CD4-positive, alpha-beta T cell treated with Interleukin-15 for 4 hours (primary cell): ENCODE results near the gene SLAMF6.

Experiments used
- DNase-seq: peaks from one replicate; pipeline ENCODE4 v3.0.0-alpha.2; 2020; ENCODE audit warnings: low spot score

Gene SLAMF6

DNA sequence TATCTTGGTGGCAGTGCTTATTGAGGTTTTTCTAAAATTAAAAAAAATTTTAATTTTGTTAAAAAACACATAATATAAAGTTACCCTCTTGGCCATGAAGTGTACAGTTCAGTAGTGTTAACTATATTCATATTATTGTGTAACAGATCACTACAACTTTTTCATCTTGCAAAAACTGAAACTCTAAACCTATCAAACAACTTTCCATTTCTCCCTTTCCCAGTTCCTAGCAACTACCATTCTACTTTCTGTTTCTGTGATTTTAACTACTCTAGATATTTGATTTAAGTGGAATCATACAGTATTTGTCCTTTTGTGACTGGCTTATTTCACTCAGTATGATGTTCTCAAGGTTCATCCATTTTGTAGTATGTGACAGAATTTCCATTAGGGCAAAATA is 55.5 kb downstream of the SLAMF6 start:
- no peak for DNase-seq

GRCh38 chr1:160466961-160467360 is 56.1 kb downstream of the SLAMF6 start:
- no peak for DNase-seq

DNA sequence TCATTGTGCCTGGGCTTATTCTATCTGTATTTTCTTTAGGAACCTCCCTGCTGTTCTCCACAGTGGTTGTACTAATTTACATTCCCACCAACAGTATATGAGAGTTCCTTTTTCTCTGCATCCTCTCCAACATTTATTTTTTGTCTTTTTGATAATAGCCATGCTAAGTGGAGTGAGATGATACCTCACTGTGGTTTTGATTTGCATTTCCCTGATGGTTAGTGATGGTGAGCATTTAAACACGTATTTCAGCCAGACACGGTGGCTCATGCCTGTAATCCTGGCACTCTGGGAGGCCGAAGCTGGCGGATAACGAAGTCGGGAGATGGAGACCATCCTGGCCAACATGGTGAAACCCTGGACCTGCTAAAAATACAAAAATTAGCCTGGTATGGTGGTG is 57.9 kb downstream of the SLAMF6 start:
- DNase-seq: no peak

GRCh38 chr1:160460683-160461287 is 62.3 kb downstream of the SLAMF6 start:
- no peak for DNase-seq

DNA sequence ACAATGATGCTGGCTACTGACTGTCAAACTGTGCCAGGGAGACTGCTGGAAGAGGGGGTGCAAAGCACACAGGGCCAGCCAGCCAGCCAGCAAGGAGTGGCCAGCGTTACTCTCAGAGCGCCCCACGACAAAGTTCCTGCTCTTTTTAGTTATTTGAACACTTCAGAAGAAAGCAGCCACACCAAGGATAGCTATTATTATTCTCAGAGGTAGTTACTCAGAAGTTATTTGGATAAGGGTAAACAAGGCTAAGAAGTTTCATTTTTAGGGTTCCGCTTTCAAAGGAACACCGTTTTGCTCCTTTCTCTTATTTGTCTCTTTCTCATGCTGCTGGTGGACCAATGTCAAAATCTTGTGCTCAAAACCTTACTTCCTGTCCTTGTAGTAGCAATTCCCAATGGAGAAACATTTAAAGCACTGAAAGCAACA is 62.8 kb downstream of the SLAMF6 start:
- no peak for DNase-seq

GRCh38 chr1:160459687-160460086 is 63.4 kb downstream of the SLAMF6 start:
- no peak for DNase-seq

DNA sequence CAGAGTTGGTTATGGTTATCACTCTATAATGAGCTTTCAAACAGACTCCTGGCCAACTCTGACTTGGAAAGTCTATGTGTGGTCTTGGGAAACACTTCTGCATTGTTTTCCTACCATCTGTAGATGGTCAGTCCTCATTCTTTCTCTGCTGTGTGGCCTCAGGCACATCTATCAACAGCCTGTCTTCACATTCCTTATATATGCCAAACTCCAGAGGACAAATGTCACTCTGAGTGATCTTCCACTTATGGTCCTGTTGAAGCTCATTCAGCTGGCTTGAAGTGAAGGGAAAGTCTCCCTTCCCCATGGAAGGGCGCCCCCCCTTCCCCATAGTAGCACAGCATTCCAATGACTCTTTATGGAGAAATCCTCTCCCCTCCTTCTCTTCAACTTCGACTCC is 64.0 kb downstream of the SLAMF6 start:
- DNase-seq: no peak

DNA sequence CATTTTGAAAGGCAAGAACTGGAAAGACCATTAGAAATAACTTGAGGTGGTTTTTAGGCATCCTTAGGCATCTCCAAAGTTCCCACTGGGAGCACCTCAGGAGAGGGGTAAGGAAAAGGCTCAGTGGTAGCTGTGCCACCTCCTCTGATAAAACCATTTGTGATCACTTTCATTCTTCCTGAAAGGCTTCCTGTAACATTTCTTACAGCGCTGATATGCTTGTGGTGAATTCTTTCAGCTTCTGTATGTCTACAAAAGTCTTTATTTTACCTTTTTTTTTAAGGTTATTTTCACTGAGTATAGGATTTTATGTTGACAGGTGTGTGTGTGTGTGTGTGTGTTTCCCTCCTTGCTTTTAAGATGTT is 67.9 kb downstream of the SLAMF6 start:
- DNase-seq: no peak

DNA sequence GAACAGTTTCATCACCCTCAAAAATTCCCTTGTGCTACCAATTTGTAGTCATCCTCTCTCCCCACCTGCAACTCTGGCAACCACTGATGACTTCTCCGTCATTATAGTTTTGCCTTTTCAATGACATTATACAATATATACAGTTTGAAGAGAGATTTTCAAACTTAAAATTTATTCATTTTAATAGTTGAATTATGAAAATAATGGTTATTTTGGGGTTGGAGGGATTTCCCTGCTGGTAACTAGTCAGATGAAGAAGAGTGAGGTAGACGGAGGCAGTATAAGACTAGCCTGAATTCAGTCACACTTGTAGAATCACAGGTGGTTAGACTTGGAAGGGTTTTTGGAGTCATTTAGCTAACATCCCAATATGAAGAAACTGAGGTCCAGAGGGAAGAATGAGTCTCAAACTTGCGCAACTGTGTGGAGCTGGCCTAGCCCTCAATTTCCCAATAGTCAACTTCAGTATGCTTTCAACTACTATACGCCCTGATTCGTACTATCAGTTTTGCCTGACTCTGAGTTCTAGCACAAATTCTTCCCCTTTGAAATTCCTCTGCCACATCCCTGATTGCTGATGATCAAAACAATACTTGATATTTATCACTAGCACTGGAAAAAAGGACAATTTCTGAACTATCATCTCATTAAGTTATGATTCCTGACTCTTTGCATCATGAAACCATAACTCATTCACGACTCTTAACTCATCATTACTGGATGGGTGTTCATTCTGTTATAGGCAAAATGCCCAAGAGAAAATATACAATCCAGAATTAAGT is 68.5 kb downstream of the SLAMF6 start:
- no peak for DNase-seq

- no peak for DNase-seq
Measured at GRCh38 chr1:160453443-160453842, 69.6 kb downstream of the SLAMF6 start.

DNA sequence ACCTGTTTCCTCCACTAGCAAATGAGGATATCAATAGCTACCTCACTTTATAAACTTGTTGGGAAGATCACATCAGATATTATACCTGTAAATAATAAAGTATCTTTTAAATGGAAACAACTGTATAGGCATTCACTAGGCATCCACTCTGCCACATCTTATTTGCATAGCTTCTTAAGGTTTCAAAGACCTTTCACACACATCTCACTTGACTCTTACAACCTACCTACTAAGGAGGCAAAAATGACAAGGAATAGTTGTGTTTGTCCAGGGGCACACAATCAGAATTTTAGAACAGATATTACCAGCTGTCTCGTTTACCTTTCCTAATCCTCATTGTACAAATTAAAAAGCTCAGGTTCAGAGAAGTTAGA is 71.2 kb downstream of the SLAMF6 start:
- DNase-seq: no peak

- no peak for DNase-seq
Measured at GRCh38 chr1:160451119-160451858, 71.8 kb downstream of the SLAMF6 start.

DNA sequence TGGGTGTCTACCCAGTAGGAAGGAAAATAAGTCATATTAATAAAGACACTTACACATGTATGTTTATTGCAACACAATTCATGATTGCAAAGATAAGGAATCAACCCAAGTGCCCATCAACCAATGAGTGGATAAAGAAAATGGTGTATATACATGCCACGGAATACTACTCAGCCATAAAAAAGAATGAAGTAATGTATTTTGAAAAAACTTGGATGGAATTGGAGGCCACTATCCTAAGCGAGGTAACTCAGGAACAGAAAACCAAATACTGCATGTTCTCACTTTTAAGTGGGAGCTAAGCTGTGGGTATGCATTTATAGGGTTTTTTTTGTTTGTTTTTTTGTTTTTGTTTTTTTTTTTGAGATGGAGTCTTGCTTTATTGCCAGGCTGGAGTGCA is 73.6 kb downstream of the SLAMF6 start:
- no peak for DNase-seq

- no peak for DNase-seq
Measured at GRCh38 chr1:160446945-160447600, 76.0 kb downstream of the SLAMF6 start.

DNA sequence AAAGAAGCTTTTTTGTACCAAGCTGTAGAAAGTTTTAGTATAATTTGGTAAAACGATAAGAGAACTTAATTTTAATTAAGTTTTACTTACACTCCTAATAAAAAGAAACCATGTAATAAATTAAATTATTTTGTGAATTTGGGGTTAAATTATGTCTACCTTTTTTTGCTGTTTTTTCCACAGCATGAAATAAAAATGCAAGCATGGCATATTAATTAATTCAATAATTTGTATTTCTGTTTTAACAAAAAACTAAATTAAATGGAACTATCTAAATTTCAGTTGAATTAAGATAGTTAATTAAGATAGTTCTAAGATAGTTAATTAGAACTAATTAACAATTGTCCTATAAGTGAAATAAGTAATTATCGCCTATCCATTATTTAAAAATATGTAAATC is 83.3 kb downstream of the SLAMF6 start:
- DNase-seq: no peak

GRCh38 chr1:160438935-160439334 is 84.1 kb downstream of the SLAMF6 start:
- DNase-seq: no peak

- no peak for DNase-seq
Measured at GRCh38 chr1:160438317-160438918, 84.6 kb downstream of the SLAMF6 start.

GRCh38 chr1:160437432-160438316 is 85.4 kb downstream of the SLAMF6 start:
- DNase-seq: peak; percentile 60

DNA sequence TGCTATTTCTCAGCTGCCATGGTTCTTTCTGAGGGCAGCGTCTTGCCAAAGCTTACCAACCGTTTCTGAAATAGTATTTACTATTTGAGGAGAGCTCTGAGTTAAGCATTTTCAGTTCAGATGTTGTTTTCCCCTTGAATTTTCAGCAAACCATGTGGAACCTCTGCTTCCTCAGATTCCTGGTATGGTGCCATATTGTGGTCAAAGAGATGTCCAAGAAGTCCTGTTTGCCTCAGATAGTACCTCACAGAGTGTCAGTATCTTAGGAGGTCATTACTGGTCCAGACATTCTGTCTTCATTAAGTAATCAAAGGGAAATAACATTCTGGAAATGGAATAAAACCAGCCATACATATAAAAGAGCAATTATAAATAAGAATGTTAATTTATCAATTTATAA is 86.1 kb downstream of the SLAMF6 start:
- no peak for DNase-seq
